ENCODE data around the gene IL10RA.

DNA sequence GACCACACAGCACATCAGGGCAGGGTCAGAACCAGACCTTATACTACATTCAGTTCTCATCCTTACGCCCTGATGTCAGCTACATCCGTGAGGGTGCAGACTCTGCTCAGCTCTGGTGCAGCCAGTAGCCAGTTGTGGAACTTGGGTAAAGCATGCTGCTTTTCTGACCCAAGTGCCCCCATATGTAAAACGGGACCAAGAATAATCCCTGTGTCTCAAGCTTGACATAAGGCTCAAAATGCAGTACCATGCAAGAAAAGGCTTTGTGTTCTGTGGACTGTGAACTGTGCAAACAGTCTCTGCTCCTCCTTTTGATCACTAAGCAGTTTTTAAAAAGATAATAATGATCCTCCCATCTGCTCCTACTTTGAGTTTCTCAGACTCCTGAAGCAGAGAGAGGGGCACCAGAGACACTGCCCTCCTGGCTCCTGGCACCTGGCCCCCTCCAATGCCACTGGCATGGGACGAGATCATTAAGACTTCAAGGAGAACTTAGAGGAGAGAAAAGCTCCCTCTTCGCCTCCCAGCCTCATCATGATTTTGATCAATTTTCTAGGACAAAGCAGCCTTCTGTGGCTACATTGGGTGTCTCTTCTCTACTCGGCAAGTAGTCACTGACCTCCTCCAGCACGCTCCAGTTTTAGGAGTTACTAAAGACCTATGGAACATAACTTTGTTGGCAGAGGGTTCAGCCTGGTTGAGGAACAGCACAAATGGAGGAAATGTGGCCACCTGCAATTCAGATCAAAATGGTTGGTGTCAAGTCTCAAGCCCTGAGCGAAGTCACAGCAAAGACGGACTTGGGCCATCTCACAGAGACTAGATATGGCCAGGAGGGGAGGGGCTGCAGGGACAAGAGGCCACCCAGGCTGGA, 23.9 kb downstream of the IL10RA start:
- TF ChIP-seq, protein P1, sequence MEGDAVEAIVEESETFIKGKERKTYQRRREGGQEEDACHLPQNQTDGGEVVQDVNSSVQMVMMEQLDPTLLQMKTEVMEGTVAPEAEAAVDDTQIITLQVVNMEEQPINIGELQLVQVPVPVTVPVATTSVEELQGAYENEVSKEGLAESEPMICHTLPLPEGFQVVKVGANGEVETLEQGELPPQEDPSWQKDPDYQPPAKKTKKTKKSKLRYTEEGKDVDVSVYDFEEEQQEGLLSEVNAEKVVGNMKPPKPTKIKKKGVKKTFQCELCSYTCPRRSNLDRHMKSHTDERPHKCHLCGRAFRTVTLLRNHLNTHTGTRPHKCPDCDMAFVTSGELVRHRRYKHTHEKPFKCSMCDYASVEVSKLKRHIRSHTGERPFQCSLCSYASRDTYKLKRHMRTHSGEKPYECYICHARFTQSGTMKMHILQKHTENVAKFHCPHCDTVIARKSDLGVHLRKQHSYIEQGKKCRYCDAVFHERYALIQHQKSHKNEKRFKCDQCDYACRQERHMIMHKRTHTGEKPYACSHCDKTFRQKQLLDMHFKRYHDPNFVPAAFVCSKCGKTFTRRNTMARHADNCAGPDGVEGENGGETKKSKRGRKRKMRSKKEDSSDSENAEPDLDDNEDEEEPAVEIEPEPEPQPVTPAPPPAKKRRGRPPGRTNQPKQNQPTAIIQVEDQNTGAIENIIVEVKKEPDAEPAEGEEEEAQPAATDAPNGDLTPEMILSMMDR (IDR thresholded peaks at IDR 0.05) = no peak
- no peak for TF ChIP-seq POLR2A (IDR thresholded peaks at IDR 0.05)
